IMR-90 (cell line): ENCODE results near the gene RBM7. TPM values are rescaled to one million over a fixed set of nuclear protein-coding genes. Genes with fewer than 3 reads are reported as not detected.

Experiments used
- ATAC-seq: fragments of 200-7000 bp; cut with Tn5 transposase; 2 replicates; pipeline ENCODE4 v1.9.1; 2020; ENCODE audit warnings: low read depth, mild to moderate bottlenecking, moderate library complexity
- BruUV-seq: library from RNA; stranded (reverse); fragments of 400-500 nt; replicated peaks from 2 replicates; lab custom pipeline; 2021; lab: Mats Ljungman, UMichigan
- CTCF ChIA-PET: fragments of 300-600 bp; formaldehyde crosslinking; extraction: SDS; loops from one replicate; lab custom pipeline; 2021; ENCODE audit warnings: antibody characterized with exemption; lab: Yijun Ruan, JAX
- POLR2A ChIA-PET: fragments of 300-600 bp; sonication (Branson Sonifier 250); formaldehyde crosslinking; loops from one replicate; lab custom pipeline; 2022; ENCODE audit warnings: antibody characterized with exemption; ENCODE audit not compliant: unreplicated experiment; lab: Charles Lee
- DNase-seq: peaks from one replicate; pipeline ENCODE4 v3.0.0; 2013
- H2AFZ ChIP-seq: replicated peaks from 2 replicates; pipeline ENCODE3; 2013; ENCODE audit warnings: low read length, mild to moderate bottlenecking; ENCODE audit not compliant: poor library complexity
- H2AK5ac ChIP-seq: 2 replicates; pipeline ENCODE4 v1.6.1; 2013; ENCODE audit warnings: low read depth, low read length, inconsistent platforms
- H2AK9ac ChIP-seq: replicated peaks from 2 replicates; pipeline ENCODE3; 2013; ENCODE audit warnings: mild to moderate bottlenecking, low read depth, low read length, moderate library complexity; ENCODE audit not compliant: poor library complexity
- H2BK120ac ChIP-seq: 2 replicates; pipeline ENCODE4 v1.6.1; 2013; ENCODE audit warnings: low read depth, low read length, inconsistent platforms
- H2BK15ac ChIP-seq: 3 replicates; pipeline ENCODE4 v1.6.1; 2013; ENCODE audit warnings: low read depth, low read length, inconsistent platforms
- H2BK20ac ChIP-seq: 2 replicates; pipeline ENCODE4 v1.6.1; 2013; ENCODE audit warnings: low read depth, mild to moderate bottlenecking, inconsistent platforms, low read length, moderate library complexity
- H2BK5ac ChIP-seq: 2 replicates; pipeline ENCODE4 v1.6.1; 2013; ENCODE audit warnings: mild to moderate bottlenecking, low read depth, low read length, inconsistent platforms; ENCODE audit not compliant: poor library complexity, severe bottlenecking
- H3K14ac ChIP-seq: replicated peaks from 2 replicates; pipeline ENCODE4 v1.6.1; 2013; ENCODE audit warnings: low read depth, low read length, inconsistent platforms
- H3K18ac ChIP-seq: 2 replicates; pipeline ENCODE4 v1.6.1; 2013; ENCODE audit warnings: low read depth, low read length, control low read depth
- H3K23ac ChIP-seq: 2 replicates; pipeline ENCODE4 v1.6.1; 2013; ENCODE audit warnings: low read depth, low read length, inconsistent platforms
- H3K27ac ChIP-seq: 2 replicates; pipeline ENCODE4 v1.5.1; 2013; ENCODE audit warnings: mild to moderate bottlenecking, control low read depth, low read length; ENCODE audit not compliant: insufficient read depth
- H3K27me3 ChIP-seq: 2 replicates; pipeline ENCODE4 v1.6.1; 2013; ENCODE audit warnings: low read length; ENCODE audit not compliant: control insufficient read depth, insufficient read depth
- H3K36me3 ChIP-seq: 2 replicates; pipeline ENCODE4 v1.6.1; 2013; ENCODE audit warnings: low read length, mixed read lengths; ENCODE audit not compliant: control insufficient read depth, insufficient read depth
- H3K4ac ChIP-seq: 2 replicates; pipeline ENCODE4 v1.6.1; 2013; ENCODE audit warnings: low read depth, low read length, inconsistent platforms
- H3K4me1 ChIP-seq: 2 replicates; pipeline ENCODE4 v1.6.1; 2013; ENCODE audit warnings: low read length, mixed read lengths; ENCODE audit not compliant: control insufficient read depth, insufficient read depth
- H3K4me2 ChIP-seq: 2 replicates; pipeline ENCODE4 v1.6.1; 2013; ENCODE audit warnings: low read depth, mild to moderate bottlenecking, control low read depth, low read length, moderate library complexity
- H3K4me3 ChIP-seq: 2 replicates; pipeline ENCODE4 v1.5.1; 2013; ENCODE audit warnings: low read depth, mild to moderate bottlenecking, control low read depth, low read length, moderate library complexity; ENCODE audit not compliant: insufficient read depth
- H3K56ac ChIP-seq: 2 replicates; pipeline ENCODE4 v1.6.1; 2013; ENCODE audit warnings: low read length, inconsistent platforms; ENCODE audit not compliant: insufficient read depth; ENCODE audit errors: extremely low read depth
- H3K79me1 ChIP-seq, 2 experiments: 2 replicates each; pipeline ENCODE4 v1.6.1; 2013; ENCODE audit warnings: low read length in 2 of 2, inconsistent platforms in 1 of 2, low read depth in 1 of 2
- H3K9ac ChIP-seq: 2 replicates; pipeline ENCODE4 v1.6.1; 2013; ENCODE audit warnings: low read depth, low read length, control low read depth
- H3K9me1 ChIP-seq: 2 replicates; pipeline ENCODE4 v1.6.1; 2013; ENCODE audit warnings: low read length, inconsistent platforms; ENCODE audit not compliant: insufficient read depth
- H3K9me3 ChIP-seq: 2 replicates; pipeline ENCODE4 v1.6.1; 2013; ENCODE audit warnings: low read length; ENCODE audit not compliant: control insufficient read depth, insufficient read depth
- H4K20me1 ChIP-seq: 2 replicates; pipeline ENCODE4 v1.6.1; 2013; ENCODE audit warnings: low read length, inconsistent platforms; ENCODE audit not compliant: insufficient read depth
- H4K5ac ChIP-seq: 2 replicates; pipeline ENCODE4 v1.6.1; 2013; ENCODE audit warnings: mild to moderate bottlenecking, low read depth, low read length, control low read depth
- H4K8ac ChIP-seq, 2 experiments: 2 replicates each; pipeline ENCODE4 v1.6.1; 2013; ENCODE audit warnings: low read depth in 2 of 2, low read length in 2 of 2, control low read depth in 1 of 2, inconsistent platforms in 1 of 2
- H4K91ac ChIP-seq: 2 replicates; pipeline ENCODE4 v1.6.1; 2013; ENCODE audit warnings: low read depth, low read length, inconsistent platforms; ENCODE audit not compliant: insufficient read depth
- CEBPB ChIP-seq: IDR thresholded peaks from 2 replicates; pipeline ENCODE4 v1.6.1; 2012; ENCODE audit warnings: low read depth, low read length, improper control_type of control experiment
- SMC3 ChIP-seq: fragments of 150-350 bp; IDR thresholded peaks from 2 replicates; pipeline ENCODE4 v1.6.1; 2016; ENCODE audit warnings: low read depth, mild to moderate bottlenecking, antibody characterized with exemption, low read length, moderate library complexity
- WGBS, 2 experiments: methylation state at CpG; one replicate each; pipeline versions ENCODE4 v1.1.5 to v1.1.7; 2013; ENCODE audit warnings: missing lambda C conversion rate in 2 of 2; ENCODE audit not compliant: insufficient read length in 1 of 2; ENCODE audit errors: extremely low coverage in 2 of 2; 5-methylcytosine and 5-hydroxymethylcytosine counted together
- dilution Hi-C: fragments of 300-500 bp; cut with HindIII; formaldehyde crosslinking; loops from one replicate; pipeline ENCODE4 v1.14.3; 2018; ENCODE audit warnings: low sequenced_read_pairs; ENCODE audit not compliant: unreplicated experiment
- in situ Hi-C: fragments of 300-500 bp; cut with MboI; formaldehyde crosslinking; loops from 3 replicates; pipeline ENCODE4 v1.14.3; 2019; ENCODE audit warnings: low sequenced_read_pairs, inconsistent platforms, mixed read lengths
- intact Hi-C: fragments of 100-400 bp; cut with micrococcal nuclease; formaldehyde crosslinking; loops from 2 replicates; pipeline ENCODE4 v1.10.0; 2022
- polyA plus RNA-seq, 3 experiments: library from polyadenylated mRNA; depleted of rRNA; stranded (reverse); fragments of >200 nt; gene quantifications; 2 replicates each; pipeline ENCODE4 v1.2.3, GENCODE V29; 2012; ENCODE audit warnings: low replicate concordance in 1 of 3
- total RNA-seq: library from RNA; depleted of rRNA; stranded (reverse); fragments of >200 nt; gene quantifications from 2 replicates; pipeline ENCODE4 v1.2.3, GENCODE V29; 2012

The RBM7 gene
- total and polyA plus RNA-seq, 2 of the 4 experiments (the other 2 are of a cell fraction), result 27.8 to 111 TPM

DNA sequence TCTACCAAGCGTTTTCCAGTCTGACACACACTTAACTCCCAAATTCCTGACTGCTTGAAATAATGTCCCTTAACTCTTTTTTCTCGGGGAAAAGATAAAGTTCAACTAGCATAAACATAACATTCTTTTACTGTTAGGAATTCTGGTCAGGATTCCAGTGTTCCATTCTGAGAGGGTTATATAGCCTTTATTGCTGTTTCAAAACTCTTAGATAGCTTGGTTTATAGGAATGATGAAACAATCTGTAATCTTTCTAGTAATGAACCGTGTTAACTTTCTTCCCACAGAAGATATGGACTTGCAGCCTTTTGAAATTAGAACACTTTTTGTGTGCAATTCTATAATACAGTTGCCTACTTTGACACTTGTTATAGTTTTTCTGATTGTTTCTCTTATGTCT is 47.4 kb downstream of the RBM7 start:
- H2AK9ac ChIP-seq, result no peak overlapping the region
- ChIA-PET CTCF (interaction anchor here (0.6 to 1.1 kb wide), 3 partner anchors 81 to 181 kb away, joined by 3 to 4 read pairs (median 3); no protein-coding TSS in a partner anchor), POLR2A (interaction anchor here (0.7 kb wide), 1 partner anchor 44 kb away, joined by 3 read pairs; no protein-coding TSS in a partner anchor)
- H3K18ac ChIP-seq, result peak overlapping the region; percentile 94
- peaks cover 22% of the 10 kb centered on the region for H3K36me3 ChIP-seq
- H3K4me3 ChIP-seq, result no peak overlapping the region; the same call in 1 of the 2 replicates
- no peak overlapping the region for H3K23ac ChIP-seq
- H2BK20ac ChIP-seq, result peak overlapping the region; percentile 85
- H2BK120ac ChIP-seq, result peak overlapping the region; percentile 78
- H2AFZ ChIP-seq, result no peak overlapping the region
- H3K14ac ChIP-seq, result no peak overlapping the region
- no peak overlapping the region for H2AK5ac ChIP-seq
- H3K4me1 ChIP-seq, result peaks cover 16% of the 10 kb centered on the region
- no CpG with 5 or more reads among the region's 3 CpGs for WGBS, 2 experiments
- intact Hi-C loops (loop anchor here (5.0 kb wide), 1 partner anchor 151 kb away; the partner anchor contains the start of gene NNMT), dilution Hi-C loops (no loop called here), in situ Hi-C loops (loop anchor here (10.0 kb wide), 1 partner anchor 93 kb away; no protein-coding TSS in a partner anchor)
- no peak overlapping the region for H2BK15ac ChIP-seq
- peaks cover 6% of the 10 kb centered on the region; the same call in 1 of the 2 replicates for H3K9me1 ChIP-seq
- 0 out of 2 replicates have a peak overlapping the region, but pooled peaks have one; percentile 43 for H4K91ac ChIP-seq
- BruUV-seq, result no TSS peak
- peak overlapping the region; percentile 93; the same call in 1 of the 2 replicates for H3K27ac ChIP-seq
- peak overlapping the region; percentile 97 for H3K4me2 ChIP-seq
- peak overlapping the region; percentile 81; the same call in 1 of the 2 replicates for H3K4ac ChIP-seq
- no peaks in the 10 kb centered on the region for H4K20me1 ChIP-seq
- DNase-seq (peak; percentile 85), ATAC-seq (peak; percentile 90)
- peak; percentile 84 for TF ChIP-seq CEBPB
- TF ChIP-seq SMC3, result no peak
- H4K5ac ChIP-seq, result peak overlapping the region; percentile 81
- peaks cover 31 to 52% of the 10 kb centered on the region in 2 experiments for H3K79me1 ChIP-seq
- peak overlapping the region in 1 of 2 experiments; percentile 54; a peak in 2 of 4 replicates for H4K8ac ChIP-seq
- H3K9me3 ChIP-seq, result no peaks in the 10 kb centered on the region
- peak overlapping the region; percentile 67 for H3K9ac ChIP-seq
- no peaks in the 10 kb centered on the region for H3K27me3 ChIP-seq
- peak overlapping the region; percentile 78; the same call in 1 of the 2 replicates for H3K56ac ChIP-seq
- H2BK5ac ChIP-seq, result peak overlapping the region; percentile 68
